ENCODE measurements around the gene TLCD3B. TPM values are rescaled to one million over a fixed set of nuclear protein-coding genes. Genes with fewer than 3 reads are reported as not detected.

TLCD3B gene
- total RNA-seq, 1 donor from 2014 or later, result not detected

DNA sequence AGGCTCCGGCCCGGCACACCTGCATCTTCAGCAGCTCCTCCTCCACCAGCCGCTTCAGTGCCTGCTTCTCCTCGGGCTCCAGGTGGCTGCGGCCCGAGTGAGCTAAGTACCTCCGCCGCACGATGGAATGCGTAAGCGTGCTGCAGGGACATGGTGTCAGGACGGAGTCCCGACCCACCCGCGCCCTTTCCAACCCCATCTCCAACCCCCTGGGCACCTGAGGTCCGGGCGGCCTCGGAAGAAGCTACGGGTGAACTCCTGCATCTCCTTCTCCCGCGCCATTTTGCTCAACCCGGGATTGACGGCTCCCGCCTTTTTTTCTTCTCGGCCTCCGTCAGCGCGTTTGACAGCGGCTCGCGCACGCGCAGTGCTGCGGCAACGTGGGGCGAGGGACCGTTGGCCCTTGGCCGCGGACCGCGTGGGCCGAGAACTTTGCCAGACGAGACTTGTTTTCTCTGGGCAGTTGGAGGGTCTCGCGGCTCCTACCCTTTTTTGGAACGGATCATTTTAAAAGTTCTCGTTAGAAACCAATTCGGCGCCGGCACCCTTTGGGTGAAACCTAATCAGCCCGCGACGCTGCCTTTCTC, 35.7 kb downstream of the TLCD3B start, which contains the start of gene HIRIP3:
Gene HIRIP3, minus strand, starts transcription at position 294 of the 587 bp plus-strand sequence. Its CDS starts 12 bp downstream, at position 282.
- intact Hi-C loops (cut with DNase I), result no loop called here
- ATAC-seq, result peak; percentile 88
- DNase-seq (ENCODE audit: low spot score), result peak; percentile 94

DNA sequence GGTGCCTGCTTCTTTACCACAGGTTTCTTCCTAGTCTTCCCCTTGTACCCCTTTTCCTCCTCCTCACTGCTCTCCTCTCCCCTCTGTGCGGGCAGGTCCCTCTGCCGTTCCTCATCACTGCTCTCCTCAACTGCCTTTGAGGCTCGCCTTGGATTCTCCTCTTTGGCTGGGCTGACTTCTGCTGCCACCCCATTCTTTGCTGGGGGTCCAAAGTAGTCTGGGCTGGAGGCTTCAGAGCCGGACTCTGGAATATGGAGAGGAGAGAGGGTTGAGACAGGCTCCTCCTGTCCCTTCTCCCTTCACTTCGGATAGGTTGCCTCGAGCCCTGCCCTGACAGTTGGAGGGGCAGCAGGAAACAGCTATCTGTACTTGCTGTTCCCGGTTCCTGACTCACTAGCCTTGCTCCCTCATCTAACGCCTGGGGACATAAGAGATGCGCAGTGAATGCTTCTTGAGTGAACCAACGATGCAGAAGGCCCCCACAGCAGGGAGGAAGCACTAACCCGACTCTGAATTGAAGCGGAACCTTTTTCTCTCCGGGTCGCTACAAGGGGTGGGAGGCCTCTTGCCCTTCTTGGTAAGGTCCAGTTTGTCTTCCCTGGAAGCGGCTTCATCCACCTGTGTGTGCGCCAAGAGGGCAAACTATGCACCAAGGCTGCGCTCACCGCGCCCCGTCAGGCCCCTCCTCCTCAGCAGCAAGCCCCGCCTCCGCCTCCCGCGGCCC, 36.3 kb downstream of the TLCD3B start:
- ATAC-seq (peak; percentile 43), DNase-seq (ENCODE audit: low spot score) (peak; percentile 77)
- intact Hi-C loops (cut with DNase I), result no loop called here

DNA sequence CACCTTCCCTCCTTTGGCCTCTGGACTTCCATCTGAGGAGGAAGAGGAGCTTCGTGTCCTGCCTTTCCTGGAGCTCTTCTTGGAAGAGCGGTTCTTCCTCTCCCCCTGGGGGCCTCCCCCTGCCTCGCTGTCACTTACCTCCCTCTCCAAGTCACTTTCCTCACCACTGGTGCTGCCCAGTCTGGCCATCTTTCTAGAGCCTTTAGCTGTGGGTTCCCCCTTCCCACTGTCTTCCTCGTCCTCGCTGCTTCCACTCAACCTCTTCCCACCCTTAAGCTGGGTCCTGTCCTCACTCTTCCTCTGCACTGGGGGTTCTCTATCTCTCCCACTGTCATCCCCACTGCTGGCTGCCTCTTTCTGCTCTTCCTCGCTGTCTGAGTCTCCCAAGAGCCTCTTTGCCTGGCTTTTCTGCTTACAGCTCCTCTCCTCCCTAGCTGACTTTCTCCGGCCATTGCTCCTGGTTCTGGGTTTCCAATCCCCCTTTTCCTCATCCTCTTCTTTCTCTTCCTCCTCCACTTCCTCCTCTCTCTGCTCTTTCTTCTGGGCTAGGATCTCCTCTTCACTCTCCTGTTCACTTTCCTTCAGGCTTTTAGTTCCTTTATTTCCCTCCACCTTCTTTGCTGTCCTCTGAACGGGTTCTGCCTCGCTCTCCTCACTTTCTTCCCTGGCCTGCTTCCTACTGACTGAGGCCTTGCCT, 37.0 kb downstream of the TLCD3B start:
- intact Hi-C loops (cut with DNase I), result no loop called here
- no peak for DNase-seq (ENCODE audit: low spot score)

DNA sequence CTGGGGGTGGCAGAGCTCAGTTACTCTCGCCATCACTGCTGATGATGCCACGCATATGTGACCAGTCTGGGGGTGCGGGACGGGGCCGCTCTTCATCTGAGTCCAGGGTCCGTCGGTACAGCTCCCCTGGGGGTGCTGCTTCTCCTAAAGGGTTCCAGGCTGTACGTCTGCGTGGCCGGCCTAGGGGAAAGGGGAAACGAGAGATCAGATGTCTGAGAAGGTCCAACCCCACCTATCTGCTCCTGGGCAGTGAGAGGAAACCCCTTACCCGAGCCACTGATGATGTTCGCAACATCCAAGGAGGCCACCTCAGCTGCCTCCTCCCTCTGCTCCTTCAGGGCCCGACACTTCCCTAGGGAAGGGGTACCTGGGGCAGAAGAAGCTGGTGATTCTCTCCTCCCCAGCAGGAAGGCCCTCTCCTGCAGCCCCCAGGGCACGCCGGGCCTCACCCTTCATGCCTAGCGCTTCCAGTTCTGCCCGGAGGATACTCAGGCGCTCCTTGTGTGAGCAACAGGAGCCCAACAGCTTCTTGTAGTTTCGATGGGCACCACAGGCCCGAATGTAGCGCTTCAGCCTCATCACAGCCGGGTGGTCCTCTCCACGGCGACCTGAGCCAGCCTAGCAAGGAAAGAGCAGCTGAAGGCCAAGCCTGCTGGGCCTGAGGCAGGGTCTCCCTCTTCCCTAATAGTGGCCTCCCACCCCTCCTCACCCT, 37.7 kb downstream of the TLCD3B start:
- intact Hi-C loops (cut with DNase I), result no loop called here
- ATAC-seq (no peak), DNase-seq (ENCODE audit: low spot score) (no peak)

More for the DNA sequence above, 37.0 kb downstream of the TLCD3B start:
- ATAC-seq, result no peak

DNA sequence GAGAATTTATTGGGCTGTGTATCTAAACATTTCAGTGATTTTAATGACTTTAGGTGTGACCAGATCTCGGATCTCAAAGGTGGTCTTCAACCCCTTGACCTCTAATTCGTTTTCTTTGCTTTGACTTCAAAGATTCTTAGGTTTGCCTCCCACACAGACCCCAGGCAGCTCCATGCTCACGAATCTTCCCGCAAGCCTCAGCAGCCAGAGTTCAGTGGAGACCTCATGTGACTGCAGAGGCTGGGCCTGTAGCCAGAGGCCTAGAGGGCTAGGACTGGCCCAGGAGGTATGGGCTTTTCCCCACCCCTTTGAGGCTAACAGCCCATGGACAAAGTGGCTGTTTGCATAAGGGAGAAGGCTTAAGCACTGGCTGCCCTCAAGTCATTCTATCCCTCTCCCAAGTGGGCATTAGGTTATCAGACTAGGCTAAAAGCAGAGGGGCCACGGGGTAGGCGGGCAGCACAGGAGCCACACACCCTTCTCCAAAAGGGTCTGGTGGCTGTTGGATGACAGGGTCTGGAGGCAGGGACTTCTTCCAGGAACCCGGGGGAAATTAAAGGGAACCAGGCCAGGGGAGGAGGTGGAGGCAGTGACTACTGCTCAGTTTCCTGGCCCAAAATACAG, 38.6 kb downstream of the TLCD3B start:
- DNase-seq (ENCODE audit: low spot score) (no peak), ATAC-seq (no peak)
- intact Hi-C loops (cut with DNase I), result no loop called here

DNA sequence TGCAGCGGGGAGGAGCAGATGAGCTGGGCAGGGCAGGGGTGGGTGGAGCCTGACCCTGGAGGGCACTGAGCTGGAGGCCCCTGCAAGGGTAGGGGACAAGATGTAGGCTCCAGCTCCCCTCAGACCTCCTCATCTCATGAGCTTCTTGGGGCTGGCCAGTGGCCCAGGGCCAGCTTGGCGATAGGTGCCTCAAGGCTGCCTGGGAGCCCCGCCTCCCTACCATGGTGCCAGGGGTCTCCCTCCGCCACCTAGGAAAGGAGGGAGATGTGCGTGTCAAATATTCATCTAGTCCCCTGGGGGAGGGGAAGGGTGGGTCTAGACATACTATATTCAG, 39.5 kb downstream of the TLCD3B start:
- DNase-seq (ENCODE audit: low spot score), result no peak
- no peak for ATAC-seq

DNA sequence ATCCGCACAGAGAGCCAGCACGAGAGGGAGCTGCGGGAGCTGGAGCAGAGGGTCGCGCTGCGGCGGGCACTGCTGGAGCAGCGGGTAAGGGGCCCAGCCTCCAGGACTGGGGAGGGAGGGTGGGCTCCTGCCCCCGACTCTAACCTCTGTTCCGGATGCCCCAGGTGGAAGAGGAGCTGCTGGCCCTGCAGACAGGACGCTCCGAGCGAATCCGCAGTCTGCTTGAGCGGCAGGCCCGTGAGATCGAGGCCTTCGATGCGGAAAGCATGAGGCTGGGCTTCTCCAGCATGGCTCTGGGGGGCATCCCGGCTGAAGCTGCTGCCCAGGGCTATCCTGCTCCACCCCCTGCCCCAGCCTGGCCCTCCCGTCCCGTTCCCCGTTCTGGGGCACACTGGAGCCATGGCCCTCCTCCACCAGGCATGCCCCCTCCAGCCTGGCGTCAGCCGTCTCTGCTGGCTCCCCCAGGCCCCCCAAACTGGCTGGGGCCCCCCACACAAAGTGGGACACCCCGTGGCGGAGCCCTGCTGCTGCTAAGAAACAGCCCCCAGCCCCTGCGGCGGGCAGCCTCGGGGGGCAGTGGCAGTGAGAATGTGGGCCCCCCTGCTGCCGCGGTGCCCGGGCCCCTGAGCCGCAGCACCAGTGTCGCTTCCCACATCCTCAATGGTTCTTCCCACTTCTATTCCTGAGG, 40.0 kb downstream of the TLCD3B start:
- DNase-seq (ENCODE audit: low spot score) (no peak), ATAC-seq (no peak)
- intact Hi-C loops (cut with DNase I), result no loop called here

More for the DNA sequence above, 39.5 kb downstream of the TLCD3B start:
- intact Hi-C loops (cut with DNase I), result no loop called here

DNA sequence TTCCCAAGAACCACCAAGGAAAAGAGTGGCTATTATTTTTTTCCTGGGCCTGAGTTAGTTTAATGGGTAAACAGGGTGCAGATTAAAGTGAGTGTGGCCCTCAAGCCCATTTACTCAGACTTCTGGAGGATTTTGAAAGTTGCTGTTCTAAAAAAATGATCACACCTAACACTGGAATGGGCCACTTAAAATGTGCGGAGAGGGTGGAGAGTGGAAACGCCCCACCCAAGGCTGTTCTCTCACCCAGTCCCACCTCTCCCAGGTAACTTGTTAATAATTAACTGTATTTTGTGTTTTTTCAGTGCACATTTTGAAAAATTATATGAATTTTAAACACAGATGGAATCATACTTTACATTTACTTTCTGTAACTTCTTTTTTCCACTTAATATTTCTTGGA, 41.0 kb downstream of the TLCD3B start:
- intact Hi-C loops (cut with DNase I), result no loop called here
- no peak for DNase-seq (ENCODE audit: low spot score)
- ATAC-seq, result no peak

DNA sequence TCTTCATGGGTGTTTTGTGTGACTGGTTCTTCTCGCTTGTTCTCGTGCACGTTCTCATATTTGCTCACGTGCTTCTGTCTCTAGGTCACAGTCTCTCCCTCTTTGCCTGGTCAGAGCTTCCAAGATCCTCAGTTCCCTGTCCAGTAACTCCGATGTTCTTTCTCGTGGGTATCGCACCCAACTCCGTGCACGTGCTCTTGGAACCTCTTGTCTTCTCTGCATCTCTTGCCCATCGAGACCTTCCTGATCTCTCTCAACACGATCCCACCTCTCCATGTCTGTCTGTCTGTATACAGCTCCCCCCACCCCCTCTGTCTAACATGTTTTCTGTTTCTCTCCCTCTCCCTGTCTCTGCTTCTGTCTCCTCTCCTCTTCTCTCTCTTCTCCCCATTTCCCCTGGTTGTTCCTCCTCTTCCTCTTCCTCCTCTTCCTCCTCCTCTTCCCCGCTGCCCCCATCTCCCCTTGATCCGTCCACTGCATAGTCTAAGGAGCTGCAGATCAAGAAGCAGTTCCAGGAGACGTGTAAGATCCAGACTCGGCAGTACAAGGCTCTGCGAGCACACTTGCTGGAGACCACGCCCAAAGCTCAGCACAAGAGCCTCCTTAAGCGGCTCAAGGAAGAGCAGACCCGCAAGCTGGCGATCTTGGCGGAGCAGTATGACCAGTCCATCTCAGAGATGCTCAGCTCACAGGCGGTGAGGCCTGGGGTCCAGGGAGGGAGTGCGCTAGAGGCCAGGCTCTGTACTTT, 41.8 kb downstream of the TLCD3B start:
- intact Hi-C loops (cut with DNase I), result no loop called here
- ATAC-seq (no peak), DNase-seq (ENCODE audit: low spot score) (no peak)

DNA sequence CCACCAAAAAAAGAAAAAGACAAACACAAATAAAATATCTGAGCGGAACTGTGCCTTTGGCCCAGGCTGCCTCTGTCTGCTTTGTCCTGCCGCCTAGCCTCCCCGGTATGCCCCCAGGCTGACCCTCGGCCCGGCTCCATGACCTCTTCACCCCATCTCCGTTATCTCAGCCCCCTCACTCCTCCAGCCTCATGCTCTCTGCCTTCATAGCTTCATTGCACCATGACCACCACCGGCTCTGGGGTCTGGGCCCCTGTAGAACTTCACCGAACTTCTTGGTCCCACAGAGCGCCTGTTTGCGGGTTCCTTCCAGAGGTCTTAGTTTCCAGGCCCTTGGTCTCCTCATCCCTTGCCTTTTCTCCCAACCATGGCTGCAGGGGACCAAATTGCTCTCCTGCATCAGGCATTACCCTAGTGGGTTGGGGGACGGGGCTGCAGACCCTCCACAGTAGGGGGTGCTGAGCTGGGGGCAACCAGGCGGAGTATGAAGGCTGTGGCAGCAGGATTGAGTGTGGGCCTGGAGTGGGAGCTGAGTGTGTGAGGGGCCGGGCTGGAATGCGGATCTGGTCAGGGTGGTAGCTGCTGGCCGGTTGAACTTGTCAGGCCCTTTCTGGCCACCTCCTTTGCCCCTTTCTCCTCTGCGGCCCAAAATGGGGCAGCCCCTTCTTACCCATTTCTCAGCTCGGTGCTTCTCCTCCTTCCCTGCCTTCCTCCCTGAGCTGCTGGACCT, 42.6 kb downstream of the TLCD3B start:
- no peak for DNase-seq (ENCODE audit: low spot score)
- intact Hi-C loops (cut with DNase I), result no loop called here
- no peak for ATAC-seq

DNA sequence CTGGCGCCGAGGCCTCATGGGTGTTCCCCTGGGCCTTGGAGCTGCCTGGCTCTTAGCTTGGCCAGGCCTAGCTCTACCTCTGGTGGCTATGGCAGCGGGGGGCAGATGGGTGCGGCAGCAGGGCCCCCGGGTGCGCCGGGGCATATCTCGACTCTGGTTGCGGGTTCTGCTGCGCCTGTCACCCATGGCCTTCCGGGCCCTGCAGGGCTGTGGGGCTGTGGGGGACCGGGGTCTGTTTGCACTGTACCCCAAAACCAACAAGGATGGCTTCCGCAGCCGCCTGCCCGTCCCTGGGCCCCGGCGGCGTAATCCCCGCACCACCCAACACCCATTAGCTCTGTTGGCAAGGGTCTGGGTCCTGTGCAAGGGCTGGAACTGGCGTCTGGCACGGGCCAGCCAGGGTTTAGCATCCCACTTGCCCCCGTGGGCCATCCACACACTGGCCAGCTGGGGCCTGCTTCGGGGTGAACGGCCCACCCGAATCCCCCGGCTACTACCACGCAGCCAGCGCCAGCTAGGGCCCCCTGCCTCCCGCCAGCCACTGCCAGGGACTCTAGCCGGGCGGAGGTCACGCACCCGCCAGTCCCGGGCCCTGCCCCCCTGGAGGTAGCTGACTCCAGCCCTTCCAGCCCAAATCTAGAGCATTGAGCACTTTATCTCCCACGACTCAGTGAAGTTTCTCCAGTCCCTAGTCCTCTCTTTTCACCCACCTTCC, 43.5 kb downstream of the TLCD3B start:
- ATAC-seq (peak; percentile 14), DNase-seq (ENCODE audit: low spot score) (no peak)
- intact Hi-C loops (cut with DNase I), result no loop called here

DNA sequence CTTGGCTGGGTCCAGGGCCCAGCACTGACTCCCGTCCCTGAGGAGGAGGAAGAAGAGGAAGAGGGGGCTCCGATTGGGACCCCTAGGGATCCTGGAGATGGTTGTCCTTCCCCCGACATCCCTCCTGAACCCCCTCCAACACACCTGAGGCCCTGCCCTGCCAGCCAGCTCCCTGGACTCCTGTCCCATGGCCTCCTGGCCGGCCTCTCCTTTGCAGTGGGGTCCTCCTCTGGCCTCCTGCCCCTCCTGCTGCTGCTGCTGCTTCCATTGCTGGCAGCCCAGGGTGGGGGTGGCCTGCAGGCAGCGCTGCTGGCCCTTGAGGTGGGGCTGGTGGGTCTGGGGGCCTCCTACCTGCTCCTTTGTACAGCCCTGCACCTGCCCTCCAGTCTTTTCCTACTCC, 44.1 kb downstream of the TLCD3B start:
- ATAC-seq (no peak), DNase-seq (ENCODE audit: low spot score) (no peak)
- intact Hi-C loops (cut with DNase I), result no loop called here

DNA sequence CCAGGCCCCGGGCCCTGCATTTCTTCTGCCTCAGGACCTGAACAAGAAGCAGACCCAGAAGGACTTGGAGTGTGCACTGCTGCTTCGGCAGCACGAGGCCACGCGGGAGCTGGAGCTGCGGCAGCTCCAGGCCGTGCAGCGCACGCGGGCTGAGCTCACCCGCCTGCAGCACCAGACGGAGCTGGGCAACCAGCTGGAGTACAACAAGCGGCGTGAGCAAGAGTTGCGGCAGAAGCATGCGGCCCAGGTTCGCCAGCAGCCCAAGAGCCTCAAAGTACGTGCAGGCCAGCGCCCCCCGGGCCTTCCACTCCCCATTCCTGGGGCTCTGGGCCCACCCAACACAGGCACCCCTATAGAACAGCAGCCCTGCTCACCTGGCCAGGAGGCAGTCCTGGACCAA, 44.8 kb downstream of the TLCD3B start:
- ATAC-seq (no peak), DNase-seq (ENCODE audit: low spot score) (no peak)
- intact Hi-C loops (cut with DNase I), result no loop called here

DNA sequence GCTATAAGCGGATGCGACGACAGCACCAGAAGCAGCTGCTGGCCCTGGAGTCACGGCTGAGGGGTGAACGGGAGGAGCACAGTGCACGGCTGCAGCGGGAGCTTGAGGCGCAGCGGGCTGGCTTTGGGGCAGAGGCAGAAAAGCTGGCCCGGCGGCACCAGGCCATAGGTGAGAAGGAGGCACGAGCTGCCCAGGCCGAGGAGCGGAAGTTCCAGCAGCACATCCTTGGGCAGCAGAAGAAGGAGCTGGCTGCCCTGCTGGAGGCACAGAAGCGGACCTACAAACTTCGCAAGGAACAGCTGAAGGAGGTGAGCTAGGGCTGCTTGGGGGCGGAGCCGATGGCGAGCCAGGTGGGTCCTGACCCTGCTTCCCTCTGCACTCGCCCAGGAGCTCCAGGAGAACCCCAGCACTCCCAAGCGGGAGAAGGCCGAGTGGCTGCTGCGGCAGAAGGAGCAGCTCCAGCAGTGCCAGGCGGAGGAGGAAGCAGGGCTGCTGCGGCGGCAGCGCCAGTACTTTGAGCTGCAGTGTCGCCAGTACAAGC, 45.7 kb downstream of the TLCD3B start:
- DNase-seq (ENCODE audit: low spot score), result no peak
- ATAC-seq, result no peak
- intact Hi-C loops (cut with DNase I), result no loop called here

DNA sequence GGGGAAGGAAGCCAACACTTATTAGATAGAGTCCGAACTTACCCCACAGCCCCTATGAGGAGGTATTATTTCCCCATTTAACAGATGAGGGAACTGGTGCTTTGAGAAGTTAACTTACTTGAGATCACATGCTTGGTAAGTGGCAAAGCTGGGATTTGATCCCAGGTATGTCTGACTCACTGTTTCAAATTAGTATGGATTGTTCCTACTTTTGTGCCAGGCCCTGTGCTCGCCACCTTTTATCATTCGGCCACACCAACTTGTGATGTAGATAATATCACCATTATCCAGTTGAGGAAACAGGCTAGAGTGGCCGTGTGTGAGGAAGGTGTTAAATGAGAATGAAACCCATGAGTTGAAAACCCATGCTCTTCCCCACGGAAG, 46.3 kb downstream of the TLCD3B start:
- ATAC-seq (no peak), DNase-seq (ENCODE audit: low spot score) (no peak)
- intact Hi-C loops (cut with DNase I), result no loop called here

DNA sequence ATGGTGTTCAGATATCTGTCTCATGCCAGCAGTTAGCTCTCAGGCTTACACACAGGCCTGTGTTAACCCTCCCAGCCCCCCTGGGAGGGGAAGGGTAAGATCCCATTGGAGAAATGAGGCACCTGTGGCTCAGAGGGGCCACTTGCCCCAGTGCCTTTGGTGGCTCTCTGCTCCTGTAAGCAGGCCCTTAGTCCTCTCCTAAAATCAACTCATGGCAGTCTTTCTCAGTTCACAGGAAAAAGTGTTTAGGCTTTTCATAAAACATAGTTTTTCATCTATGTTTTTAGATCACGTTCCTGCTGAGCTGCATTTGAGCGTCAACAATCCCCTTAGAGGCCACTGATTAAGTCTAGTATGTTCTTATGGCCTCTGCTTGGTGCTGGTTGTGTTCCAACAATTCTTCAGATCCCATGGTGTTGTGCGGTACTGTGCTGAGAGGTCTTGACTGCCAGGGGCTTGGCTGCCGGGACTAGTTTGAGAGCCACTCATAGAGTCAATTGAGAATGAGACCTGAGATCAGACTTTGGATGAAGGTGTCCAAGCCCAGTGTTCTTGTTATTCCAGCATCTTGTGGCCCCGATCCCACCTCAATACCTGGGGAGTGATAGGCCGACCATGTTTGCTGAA, 46.8 kb downstream of the TLCD3B start:
- intact Hi-C loops (cut with DNase I), result no loop called here
- no peak for DNase-seq (ENCODE audit: low spot score)
- no peak for ATAC-seq
